Brain microvascular endothelial cell (primary cell): ENCODE data around the gene SH3GLB1.

Experiments
- DNase-seq: peaks from one replicate; pipeline ENCODE4 v3.0.0-alpha.2; 2020
- H3K27ac ChIP-seq: fragments of 250-450 bp; sonication (Bioruptor Pico); 2 replicates; pipeline ENCODE4 v1.5.1; 2020; ENCODE audit warnings: mild to moderate bottlenecking, moderate library complexity
- H3K27me3 ChIP-seq: fragments of 250-450 bp; sonication (Bioruptor Pico); replicated peaks from 2 replicates; pipeline ENCODE4 v1.5.1; 2020; ENCODE audit warnings: mild to moderate bottlenecking
- H3K36me3 ChIP-seq: fragments of 250-450 bp; sonication (Bioruptor Pico); replicated peaks from 2 replicates; pipeline ENCODE4 v1.5.1; 2020; ENCODE audit warnings: mild to moderate bottlenecking
- H3K4me3 ChIP-seq: 2 replicates; pipeline ENCODE4 v1.5.1; 2011; ENCODE audit warnings: low read depth, mild to moderate bottlenecking, control low read depth, low read length, moderate library complexity
- CTCF ChIP-seq: IDR thresholded peaks from 2 replicates; pipeline ENCODE4 v1.5.1; 2011; ENCODE audit warnings: low read depth, mild to moderate bottlenecking, moderate library complexity, low read length, control low read depth, inconsistent platforms; ENCODE audit errors: missing control alignments
- in situ Hi-C: cut with HindIII; loops from 2 replicates; pipeline ENCODE4 v1.10.0; 2017; ENCODE audit warnings: low sequenced_read_pairs, low pct_ligation_motif_present

The SH3GLB1 gene

GRCh38 chr1:86776108-86776507 lies 71.7 kb downstream of the SH3GLB1 start:
- no peak for TF ChIP-seq CTCF
- Histone ChIP-seq H3K27ac (peak overlapping the region; percentile 5), H3K36me3 (no peaks in the 10 kb centered on the region), H3K27me3 (no peaks in the 10 kb centered on the region), H3K4me3 (no peak overlapping the region)
- in situ Hi-C loops = no loop called here
- no peak for DNase-seq

GRCh38 chr1:86778569-86779239 lies 74.3 kb downstream of the SH3GLB1 start:
- Histone ChIP-seq H3K27me3 (no peaks in the 10 kb centered on the region), H3K36me3 (no peaks in the 10 kb centered on the region), H3K27ac (peak overlapping the region; percentile 61), H3K4me3 (no peak overlapping the region)
- in situ Hi-C loops = no loop called here
- TF ChIP-seq CTCF = no peak
- DNase-seq = no peak

- no peaks in the 10 kb centered on the region for H3K27me3 ChIP-seq
- in situ Hi-C loops = no loop called here
- DNase-seq = peak; percentile 63
- no peaks in the 10 kb centered on the region for H3K36me3 ChIP-seq
- TF ChIP-seq CTCF = no peak
- H3K4me3 ChIP-seq = no peak overlapping the region
- H3K27ac ChIP-seq = peak overlapping the region; percentile 61
Measured at GRCh38 chr1:86779308-86780191, 75.2 kb downstream of the SH3GLB1 start.

- in situ Hi-C loops = no loop called here
- Histone ChIP-seq H3K4me3 (no peak overlapping the region), H3K27ac (no peak overlapping the region), H3K27me3 (no peaks in the 10 kb centered on the region), H3K36me3 (no peaks in the 10 kb centered on the region)
- no peak for DNase-seq
- no peak for TF ChIP-seq CTCF
Measured at GRCh38 chr1:86782482-86782881, 78.1 kb downstream of the SH3GLB1 start.

- no peaks in the 10 kb centered on the region for H3K36me3 ChIP-seq
- no peak for DNase-seq
- TF ChIP-seq CTCF = no peak
- no peaks in the 10 kb centered on the region for H3K27me3 ChIP-seq
- H3K4me3 ChIP-seq = no peak overlapping the region
- H3K27ac ChIP-seq = peak overlapping the region; percentile 69
- in situ Hi-C loops = no loop called here
Measured at GRCh38 chr1:86787621-86788020, 83.2 kb downstream of the SH3GLB1 start.
